HG02763 (cell line): ENCODE results near the gene ERO1B.

ENCODE experiments used
- ATAC-seq: cut with Tn5 transposase; IDR thresholded peaks from one replicate; pipeline ENCODE4 v1.9.1; 2021; ENCODE audit warnings: mild to moderate bottlenecking, moderate library complexity; ENCODE audit not compliant: unreplicated experiment

The ERO1B gene

GRCh38 chr1:236301080-236301957 is 19.6 kb upstream of the ERO1B start:
- no peak for ATAC-seq

GRCh38 chr1:236297161-236297560 is 15.4 kb upstream of the ERO1B start:
- ATAC-seq: no peak

- ATAC-seq: no peak
Observed at GRCh38 chr1:236292425-236292824, 10.7 kb upstream of the ERO1B start.

GRCh38 chr1:236289492-236290131 is 7.9 kb upstream of the ERO1B start:
- no peak for ATAC-seq

- ATAC-seq: no peak
Observed at GRCh38 chr1:236288620-236288976, 6.8 kb upstream of the ERO1B start.

- ATAC-seq: no peak
Observed at GRCh38 chr1:236287757-236288619, 6.2 kb upstream of the ERO1B start.

GRCh38 chr1:236287356-236287755 is 5.6 kb upstream of the ERO1B start:
- ATAC-seq: no peak

GRCh38 chr1:236284291-236284721 is 2.5 kb upstream of the ERO1B start:
- peak; percentile 35 for ATAC-seq

GRCh38 chr1:236282719-236283118 is 961 bp upstream of the ERO1B start:
- ATAC-seq: no peak

- no peak for ATAC-seq
Observed at GRCh38 chr1:236282425-236282716, 613 bp upstream of the ERO1B start.

- peak; percentile 24 for ATAC-seq
Observed at GRCh38 chr1:236281198-236281653, 532 bp downstream of the ERO1B start.

GRCh38 chr1:236280438-236281197 is 1.1 kb downstream of the ERO1B start:
- ATAC-seq: no peak

- ATAC-seq: no peak
Observed at GRCh38 chr1:236275586-236275985, 6.2 kb downstream of the ERO1B start.

- no peak for ATAC-seq
Observed at GRCh38 chr1:236275061-236275460, 6.7 kb downstream of the ERO1B start.

GRCh38 chr1:236273358-236273757 is 8.4 kb downstream of the ERO1B start:
- no peak for ATAC-seq

- ATAC-seq: no peak
Observed at GRCh38 chr1:236269439-236269838, 12.3 kb downstream of the ERO1B start.

GRCh38 chr1:236261898-236262297 is 19.9 kb downstream of the ERO1B start:
- ATAC-seq: no peak

GRCh38 chr1:236261033-236261432 is 20.7 kb downstream of the ERO1B start:
- ATAC-seq: no peak

- no peak for ATAC-seq
Observed at GRCh38 chr1:236259043-236259442, 22.7 kb downstream of the ERO1B start.

GRCh38 chr1:236258114-236258622 is 23.6 kb downstream of the ERO1B start:
- ATAC-seq: no peak

- ATAC-seq: no peak
Observed at GRCh38 chr1:236257216-236257615, 24.5 kb downstream of the ERO1B start.
